SK-N-SH treated with all-trans-retinoic acid at 6 μM for 48 hours (cell line): ENCODE measurements around the gene CACNA1H.

ENCODE experiments used
- BACH2 ChIP-seq: fragments of 250-450 bp; sonication (Bioruptor Pico); IDR thresholded peaks from 2 replicates; pipeline ENCODE4 v1.9.0; 2021; ENCODE audit warnings: mild to moderate bottlenecking, borderline replicate concordance
- CSRNP3 ChIP-seq: fragments of 250-450 bp; sonication (Bioruptor Pico); IDR thresholded peaks from 2 replicates; pipeline ENCODE4 v1.5.1; 2021; ENCODE audit warnings: mild to moderate bottlenecking, moderate library complexity
- GLIS3 ChIP-seq: fragments of 250-450 bp; sonication (Bioruptor Pico); IDR thresholded peaks from 2 replicates; pipeline ENCODE4 v1.5.0; 2020; ENCODE audit warnings: mild to moderate bottlenecking, moderate library complexity
- OSR1 ChIP-seq: fragments of 250-450 bp; sonication (Bioruptor Pico); IDR thresholded peaks from 2 replicates; pipeline ENCODE4 v1.8.0; 2022; ENCODE audit warnings: moderate library complexity, mild to moderate bottlenecking, inconsistent platforms
- POU6F1 ChIP-seq: fragments of 250-450 bp; sonication (Bioruptor Pico); IDR thresholded peaks from 2 replicates; pipeline ENCODE4 v1.8.0; 2021; ENCODE audit warnings: low read depth, mild to moderate bottlenecking, moderate library complexity, borderline replicate concordance
- PPARA ChIP-seq: fragments of 250-450 bp; sonication (Bioruptor Pico); IDR thresholded peaks from 2 replicates; pipeline ENCODE4 v1.5.0; 2020; ENCODE audit warnings: mild to moderate bottlenecking, borderline replicate concordance
- SNAI2 ChIP-seq: fragments of 250-450 bp; sonication (Bioruptor Pico); IDR thresholded peaks from 2 replicates; pipeline ENCODE4 v1.5.0; 2020; ENCODE audit warnings: mild to moderate bottlenecking, moderate library complexity
- TCF4 ChIP-seq: fragments of 250-450 bp; sonication (Bioruptor Pico); IDR thresholded peaks from 2 replicates; pipeline ENCODE4 v1.8.0; 2021; ENCODE audit warnings: mild to moderate bottlenecking, moderate library complexity, borderline replicate concordance
- TSHZ2 ChIP-seq: fragments of 250-450 bp; sonication (Bioruptor Pico); IDR thresholded peaks from 2 replicates; pipeline ENCODE4 v1.5.0; 2020; ENCODE audit warnings: mild to moderate bottlenecking, moderate library complexity
- ZFP3 ChIP-seq: fragments of 250-450 bp; sonication (Bioruptor Pico); IDR thresholded peaks from 2 replicates; pipeline ENCODE4 v1.5.0; 2020; ENCODE audit warnings: mild to moderate bottlenecking, moderate library complexity

GRCh38 chr16:1181404-1182315 lies 28.8 kb downstream of the CACNA1H start:
- no peak for TF ChIP-seq GLIS3 (CRISPR knock-in tag)
- no peak for TF ChIP-seq BACH2 (CRISPR knock-in tag)
- no peak for TF ChIP-seq SNAI2 (CRISPR knock-in tag)
- no peak for TF ChIP-seq TCF4 (CRISPR knock-in tag)
- no peak for TF ChIP-seq POU6F1 (CRISPR knock-in tag)
- TF ChIP-seq ZFP3: no peak
- TF ChIP-seq TSHZ2: no peak
- TF ChIP-seq CSRNP3 (CRISPR knock-in tag): no peak
- no peak for TF ChIP-seq OSR1 (CRISPR knock-in tag)
- TF ChIP-seq PPARA: no peak
